ENCODE results near the gene KIF23.

Gene KIF23

DNA sequence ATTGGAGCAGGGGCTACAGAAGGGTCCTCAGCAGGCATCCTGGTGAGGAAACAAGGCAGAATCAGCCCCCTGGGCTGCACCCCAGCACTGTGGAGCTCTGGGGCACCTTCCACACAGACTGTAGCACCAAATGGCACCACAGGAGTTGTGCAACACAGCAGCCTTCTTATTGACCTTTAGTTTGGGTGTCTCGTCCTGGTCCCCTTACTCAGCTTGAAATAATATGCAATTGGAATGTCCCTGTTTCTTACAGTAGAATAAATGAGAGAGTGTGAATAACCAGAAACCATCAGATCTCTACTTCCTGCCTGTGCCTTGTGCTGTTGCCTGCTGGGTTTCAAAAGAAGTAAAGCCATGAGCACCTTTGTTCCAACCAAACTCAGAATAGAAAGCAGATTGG, 82.9 kb downstream of the KIF23 start:
- no peak for DNase-seq

- no peak for DNase-seq
These were observed 83.5 kb downstream of the KIF23 start for GRCh38 chr15:69497667-69498066.
